ENCODE data around the gene RAI1.
A peak's percentile ranks its signal among the peaks of the same experiment; 100 is the strongest.

- no peak; the same call in 1 of the 2 replicates for TF ChIP-seq PATZ1 (CRISPR knock-in tag; IDR thresholded peaks at IDR 0.05; ENCODE audit: borderline replicate concordance)
- no peak for TF ChIP-seq RARB (CRISPR knock-in tag; IDR thresholded peaks at IDR 0.05)
- no peak for TF ChIP-seq ARNTL (CRISPR knock-in tag; IDR thresholded peaks at IDR 0.05; ENCODE audit: borderline replicate concordance, low read depth)
- TF ChIP-seq CREB5 (CRISPR knock-in tag; IDR thresholded peaks at IDR 0.05; ENCODE audit: low read depth): no peak
- no peak for TF ChIP-seq CSDC2 (CRISPR knock-in tag; IDR thresholded peaks at IDR 0.05)
- TF ChIP-seq BACH2 (CRISPR knock-in tag; IDR thresholded peaks at IDR 0.05; ENCODE audit: borderline replicate concordance): no peak
- TF ChIP-seq OSR1 (CRISPR knock-in tag; IDR thresholded peaks at IDR 0.05): no peak
- TF ChIP-seq ZFP3 (CRISPR knock-in tag; IDR thresholded peaks at IDR 0.05): no peak
- TF ChIP-seq ZNF565 (CRISPR knock-in tag; conservative IDR thresholded peaks at IDR 0.05; ENCODE audit: low read depth): no peak
- TF ChIP-seq TCF4 (CRISPR knock-in tag; IDR thresholded peaks at IDR 0.05; ENCODE audit: borderline replicate concordance): peak; percentile 86; the same call in 1 of the 2 replicates
- TF ChIP-seq ZFP30 (CRISPR knock-in tag; IDR thresholded peaks at IDR 0.05): no peak
- no peak for TF ChIP-seq GLIS3 (CRISPR knock-in tag; IDR thresholded peaks at IDR 0.05)
- TF ChIP-seq, protein P1, sequence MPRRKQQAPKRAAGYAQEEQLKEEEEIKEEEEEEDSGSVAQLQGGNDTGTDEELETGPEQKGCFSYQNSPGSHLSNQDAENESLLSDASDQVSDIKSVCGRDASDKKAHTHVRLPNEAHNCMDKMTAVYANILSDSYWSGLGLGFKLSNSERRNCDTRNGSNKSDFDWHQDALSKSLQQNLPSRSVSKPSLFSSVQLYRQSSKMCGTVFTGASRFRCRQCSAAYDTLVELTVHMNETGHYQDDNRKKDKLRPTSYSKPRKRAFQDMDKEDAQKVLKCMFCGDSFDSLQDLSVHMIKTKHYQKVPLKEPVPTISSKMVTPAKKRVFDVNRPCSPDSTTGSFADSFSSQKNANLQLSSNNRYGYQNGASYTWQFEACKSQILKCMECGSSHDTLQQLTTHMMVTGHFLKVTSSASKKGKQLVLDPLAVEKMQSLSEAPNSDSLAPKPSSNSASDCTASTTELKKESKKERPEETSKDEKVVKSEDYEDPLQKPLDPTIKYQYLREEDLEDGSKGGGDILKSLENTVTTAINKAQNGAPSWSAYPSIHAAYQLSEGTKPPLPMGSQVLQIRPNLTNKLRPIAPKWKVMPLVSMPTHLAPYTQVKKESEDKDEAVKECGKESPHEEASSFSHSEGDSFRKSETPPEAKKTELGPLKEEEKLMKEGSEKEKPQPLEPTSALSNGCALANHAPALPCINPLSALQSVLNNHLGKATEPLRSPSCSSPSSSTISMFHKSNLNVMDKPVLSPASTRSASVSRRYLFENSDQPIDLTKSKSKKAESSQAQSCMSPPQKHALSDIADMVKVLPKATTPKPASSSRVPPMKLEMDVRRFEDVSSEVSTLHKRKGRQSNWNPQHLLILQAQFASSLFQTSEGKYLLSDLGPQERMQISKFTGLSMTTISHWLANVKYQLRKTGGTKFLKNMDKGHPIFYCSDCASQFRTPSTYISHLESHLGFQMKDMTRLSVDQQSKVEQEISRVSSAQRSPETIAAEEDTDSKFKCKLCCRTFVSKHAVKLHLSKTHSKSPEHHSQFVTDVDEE (CRISPR knock-in tag; IDR thresholded peaks at IDR 0.05): no peak
Measured at GRCh38 chr17:17790637-17791464, 109.6 kb downstream of the RAI1 start.

All from SK-N-SH treated with all-trans-retinoic acid at 6 μM for 48 hours (cell line).